ENCODE measurements around the gene ITPRID2. TPM values are rescaled to one million over a fixed set of nuclear protein-coding genes. Genes with fewer than 3 reads are reported as not detected.

ITPRID2 gene
- total and polyA plus RNA-seq, 2 of the 4 experiments (the other 2 are of a cell fraction) = 74.1 to 187 TPM

DNA sequence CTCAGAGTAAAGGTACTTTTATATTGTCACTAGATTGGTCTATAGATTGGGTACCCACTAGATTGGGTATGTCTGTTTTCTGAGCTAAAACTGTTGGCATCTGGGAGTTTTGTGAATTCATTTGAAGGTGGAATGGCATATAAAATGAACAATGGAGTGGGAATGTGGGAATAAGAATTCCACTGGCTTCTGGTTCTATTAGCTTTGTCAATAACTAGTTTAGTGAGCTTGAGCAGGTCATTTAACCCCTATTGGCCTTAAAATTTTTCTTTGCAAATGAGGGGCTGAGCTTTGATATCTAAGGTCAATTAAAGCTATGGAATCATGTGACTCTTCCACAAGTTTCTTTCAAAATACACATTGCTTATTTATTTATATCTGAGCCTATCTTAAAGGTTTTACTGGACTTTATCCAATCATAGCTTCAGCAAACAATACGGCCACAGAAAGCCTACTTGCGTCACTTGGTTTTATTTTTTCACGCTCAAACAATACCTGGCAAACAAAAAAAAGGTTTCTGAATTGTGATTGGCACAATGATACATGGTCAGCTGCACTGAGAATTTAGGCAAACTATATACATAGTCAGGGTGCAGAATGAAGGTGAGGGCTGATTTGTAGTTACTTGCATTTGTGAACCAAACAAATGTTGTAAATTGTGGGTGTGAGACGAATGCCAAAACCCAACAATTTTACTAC lies 28.8 kb upstream of the ITPRID2 start:
- Histone ChIP-seq H4K5ac (ENCODE audit: low read depth, low read length) (no peak overlapping the region), H2AK5ac (ENCODE audit: low read depth, low read length) (no peak overlapping the region), H3K18ac (ENCODE audit: low read depth, low read length) (no peak overlapping the region), H3K4ac (ENCODE audit: low read depth, low read length) (no peak overlapping the region), H2BK20ac (ENCODE audit: low read depth, low read length) (no peak overlapping the region), H2AK9ac (replicated peaks; ENCODE audit: low read depth, low read length, poor library complexity) (no peak overlapping the region), H2AFZ (replicated peaks; ENCODE audit: low read length, poor library complexity) (no peak overlapping the region), H3K9me1 (ENCODE audit: insufficient read depth, low read length) (no peaks in the 10 kb centered on the region), H3K56ac (ENCODE audit: extremely low read depth, insufficient read depth, low read length) (no peak overlapping the region), H3K14ac (replicated peaks; ENCODE audit: low read depth, low read length) (no peak overlapping the region), H3K4me2 (ENCODE audit: low read depth, low read length) (no peak overlapping the region), H3K23ac (ENCODE audit: low read depth, low read length) (no peak overlapping the region), H3K9ac (ENCODE audit: low read depth, low read length) (no peak overlapping the region), H2BK15ac (ENCODE audit: low read depth, low read length) (no peak overlapping the region), H2BK120ac (ENCODE audit: low read depth, low read length) (no peak overlapping the region), H4K91ac (ENCODE audit: insufficient read depth, low read depth, low read length) (no peak overlapping the region), H3K79me1 (ENCODE audit: low read depth in 1 of 2, low read length in 2 of 2) (no peaks in the 10 kb centered on the region), H3K27me3 (ENCODE audit: control insufficient read depth, insufficient read depth, low read length) (no peaks in the 10 kb centered on the region), H3K9me3 (ENCODE audit: control insufficient read depth, insufficient read depth, low read length) (no peaks in the 10 kb centered on the region), H3K4me3 (ENCODE audit: insufficient read depth, low read depth, low read length) (no peak overlapping the region), H3K27ac (ENCODE audit: insufficient read depth, low read length) (no peak overlapping the region), H2BK5ac (ENCODE audit: low read depth, low read length, poor library complexity, severe bottlenecking) (no peak overlapping the region), H3K36me3 (ENCODE audit: control insufficient read depth, insufficient read depth, low read length) (no peaks in the 10 kb centered on the region), H4K20me1 (ENCODE audit: insufficient read depth, low read length) (no peaks in the 10 kb centered on the region), H3K4me1 (ENCODE audit: control insufficient read depth, insufficient read depth, low read length) (no peaks in the 10 kb centered on the region), H4K8ac (ENCODE audit: low read depth in 2 of 2, low read length in 2 of 2) (no peak overlapping the region)
- in situ Hi-C loops (cut with MboI; ENCODE audit: low sequenced_read_pairs) = no loop called here
- DNase-seq (no peak), ATAC-seq (ENCODE audit: low read depth) (no peak)
- intact Hi-C loops (cut with micrococcal nuclease) = no loop called here
- dilution Hi-C loops (cut with HindIII; ENCODE audit: low sequenced_read_pairs, unreplicated experiment) = no loop called here
- TF ChIP-seq FOS (IDR thresholded peaks at IDR 0.05; ENCODE audit: low read depth, low read length) (no peak), RAD21 (IDR thresholded peaks at IDR 0.05; ENCODE audit: low read length) (no peak), BHLHE40 (IDR thresholded peaks at IDR 0.05; ENCODE audit: low read depth, low read length) (no peak), CEBPB (IDR thresholded peaks at IDR 0.05; ENCODE audit: low read depth, low read length) (no peak), NFE2L2 (IDR thresholded peaks at IDR 0.05; ENCODE audit: low read depth, low read length) (no peak), POLR2A (IDR thresholded peaks at IDR 0.05; ENCODE audit: low read depth, low read length) (no peak), CHD1 (IDR thresholded peaks at IDR 0.05; ENCODE audit: low read depth, low read length) (no peak), SMC3 (IDR thresholded peaks at IDR 0.05; ENCODE audit: low read depth, low read length) (no peak), RFX5 (IDR thresholded peaks at IDR 0.05; ENCODE audit: low read depth, low read length) (no peak)
- WGBS, 2 experiments (ENCODE audit: extremely low coverage in 2 of 2, insufficient read length in 1 of 2) = no CpG with 5 or more reads among the region's 4 CpGs
- ChIA-PET POLR2A (ENCODE audit: unreplicated experiment) (no interaction called here), CTCF (interaction anchor here (0.7 kb wide), 1 partner anchor 213 kb away, joined by 3 read pairs; no protein-coding TSS in a partner anchor)
- BruUV-seq (replicated peaks) = no TSS peak

Measured in IMR-90 (cell line).